Measurements from ENCODE around the gene CACNA1B. TPM values are rescaled to one million over a fixed set of nuclear protein-coding genes. Genes with fewer than 3 reads are reported as not detected.

CACNA1B gene
- total RNA-seq, 1 donor from 2014 or later = 0.07 TPM

DNA sequence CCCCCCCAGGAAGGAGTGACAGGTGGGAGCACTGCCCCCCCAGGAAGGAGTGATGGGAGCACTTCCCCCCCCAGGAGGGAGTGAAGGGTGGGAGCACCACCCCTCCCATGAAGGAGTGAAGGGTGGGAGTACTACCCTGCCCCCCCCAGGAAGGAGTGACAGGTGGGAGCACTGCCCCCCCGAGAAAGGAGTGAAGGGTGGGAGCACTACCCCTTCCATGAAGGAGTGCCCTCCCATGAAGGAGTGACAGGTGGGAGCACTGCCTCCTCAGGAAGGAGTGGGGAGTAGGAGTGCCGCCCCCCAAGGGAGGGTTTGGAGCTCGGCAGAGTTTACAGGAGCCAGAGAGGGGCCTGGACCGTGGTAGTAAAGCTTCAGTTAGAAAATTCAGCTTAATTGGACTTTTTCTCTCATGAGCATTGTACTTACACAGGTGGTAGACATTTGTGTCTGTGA, 100.7 kb downstream of the CACNA1B start:
- no peak for DNase-seq (ENCODE audit: low read depth, low spot score)

DNA sequence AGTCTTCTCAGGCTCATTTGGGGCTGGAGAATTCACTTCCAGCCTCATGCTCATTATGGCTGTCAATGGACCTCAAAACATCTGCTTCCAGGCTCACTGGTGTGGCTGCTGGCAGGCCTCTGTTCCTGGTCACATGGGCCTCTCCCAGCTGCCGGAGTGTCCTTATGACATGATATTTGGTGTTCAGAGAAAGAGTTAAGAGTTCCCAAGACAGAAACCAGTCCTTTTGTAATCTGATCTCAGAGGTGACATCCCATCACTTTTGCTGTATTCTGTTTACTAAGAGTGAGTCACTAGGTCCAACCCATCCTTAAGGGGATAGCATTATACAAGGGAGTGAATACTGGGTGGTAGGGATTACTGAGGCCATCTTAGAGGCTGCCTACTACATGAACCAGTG, 104.6 kb downstream of the CACNA1B start:
- DNase-seq (ENCODE audit: low read depth, low spot score) = no peak

DNA sequence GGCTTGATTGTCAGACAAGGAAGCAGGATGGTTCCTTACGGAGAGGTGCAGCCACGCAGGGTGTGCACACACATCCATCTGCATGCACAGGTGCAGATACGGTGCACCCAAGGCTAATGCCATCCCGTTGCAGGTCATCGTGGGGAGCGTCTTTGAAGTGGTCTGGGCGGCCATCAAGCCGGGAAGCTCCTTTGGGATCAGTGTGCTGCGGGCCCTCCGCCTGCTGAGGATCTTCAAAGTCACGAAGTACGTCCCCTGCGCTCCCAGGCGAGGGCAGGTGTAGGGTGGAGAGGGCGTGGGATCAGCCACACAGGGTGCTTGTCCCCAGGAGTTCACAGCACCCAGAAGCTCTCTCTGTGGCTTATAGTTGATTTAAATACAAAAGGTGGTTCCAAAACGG, 106.4 kb downstream of the CACNA1B start:
- no peak for DNase-seq (ENCODE audit: low read depth, low spot score)

DNA sequence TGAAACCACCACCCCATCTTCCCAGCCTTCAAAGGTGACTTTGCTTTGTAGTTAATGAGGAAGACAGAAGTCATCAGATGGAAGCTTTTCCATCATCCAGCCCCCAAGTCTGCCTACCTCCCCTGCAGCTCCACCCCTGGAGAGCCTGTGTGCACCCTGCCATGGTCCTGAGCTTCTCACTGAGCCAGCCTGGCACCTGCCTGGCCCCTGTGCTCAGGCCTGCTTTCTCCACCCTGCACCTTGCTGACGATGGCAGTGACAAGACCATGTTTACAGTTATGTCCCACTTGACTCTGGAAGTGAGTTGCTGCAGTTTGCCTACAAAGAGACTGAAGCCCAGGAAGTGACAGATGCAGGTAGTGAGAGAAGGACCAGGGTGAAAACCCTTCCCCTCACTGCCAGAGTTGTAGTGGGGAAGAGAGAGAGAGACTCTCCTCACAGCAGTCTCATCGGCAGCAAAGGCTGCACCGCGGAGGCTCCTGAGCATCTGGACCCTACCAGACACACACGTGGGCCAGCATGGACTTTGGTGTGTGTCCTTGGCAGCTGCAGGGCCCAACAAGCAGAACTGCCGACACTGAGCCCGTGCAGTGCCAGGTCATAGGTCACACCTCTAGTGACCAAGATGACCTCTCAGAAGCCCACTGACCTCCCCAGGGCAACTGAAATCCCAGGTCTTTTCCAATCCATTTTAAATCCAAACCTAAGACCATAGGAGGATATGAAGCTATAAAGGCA, 107.1 kb downstream of the CACNA1B start:
- DNase-seq (ENCODE audit: low read depth, low spot score) = no peak

DNA sequence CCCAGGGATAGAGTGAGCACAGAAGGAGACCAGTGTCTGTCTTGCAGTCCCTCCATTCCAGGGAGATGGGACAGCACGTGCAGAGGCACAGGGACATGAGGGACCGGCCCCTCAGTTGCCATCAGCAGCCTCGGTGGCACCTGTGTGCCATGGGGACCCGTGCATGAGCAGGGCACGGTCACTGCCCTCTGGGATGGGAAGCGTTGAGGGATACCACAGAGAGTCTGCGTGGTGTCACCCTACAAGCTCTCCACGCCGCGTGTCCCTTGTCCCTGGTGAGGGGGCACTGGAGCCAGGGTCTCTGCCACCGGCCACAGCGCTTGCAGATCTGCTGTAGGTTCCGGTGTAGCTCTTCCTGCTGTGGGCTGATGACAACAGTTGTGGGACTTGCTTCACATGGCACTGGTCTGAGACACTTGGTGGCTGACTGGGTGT, 108.1 kb downstream of the CACNA1B start:
- DNase-seq (ENCODE audit: low read depth, low spot score) = no peak

DNA sequence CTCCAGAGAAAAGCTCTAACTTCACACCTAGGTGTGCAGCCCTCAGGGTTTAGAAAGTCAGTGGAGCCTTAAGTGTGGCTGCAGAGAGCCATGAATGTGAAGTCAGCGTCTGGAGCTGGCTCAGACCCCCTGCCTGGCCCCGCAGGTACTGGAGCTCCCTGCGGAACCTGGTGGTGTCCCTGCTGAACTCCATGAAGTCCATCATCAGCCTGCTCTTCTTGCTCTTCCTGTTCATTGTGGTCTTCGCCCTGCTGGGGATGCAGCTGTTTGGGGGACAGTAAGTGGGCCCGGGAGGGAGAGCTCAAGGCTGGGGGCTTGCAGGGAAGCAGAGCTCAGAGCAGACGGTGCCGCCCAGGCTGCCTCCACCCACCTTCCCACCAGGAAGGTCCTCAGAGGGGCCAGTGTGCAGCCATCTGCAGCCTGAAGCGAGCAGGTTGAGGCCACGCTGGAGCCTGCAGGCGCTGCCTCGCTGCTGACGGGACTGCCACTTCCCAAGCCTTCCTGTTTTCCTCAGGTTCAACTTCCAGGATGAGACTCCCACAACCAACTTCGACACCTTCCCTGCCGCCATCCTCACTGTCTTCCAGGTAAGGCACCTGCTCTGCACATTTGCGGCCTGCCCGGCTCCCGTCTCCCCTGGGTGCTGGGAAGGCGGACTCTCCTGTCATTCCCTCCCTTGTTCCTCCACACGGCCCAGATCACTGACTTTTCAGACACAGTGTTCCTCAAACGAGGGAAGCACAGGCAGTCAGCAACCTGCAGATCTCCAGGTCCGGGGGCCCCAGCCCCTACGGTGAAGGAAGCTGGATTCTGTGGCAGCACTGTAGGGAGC, 108.9 kb downstream of the CACNA1B start:
- DNase-seq (ENCODE audit: low read depth, low spot score) = no peak

DNA sequence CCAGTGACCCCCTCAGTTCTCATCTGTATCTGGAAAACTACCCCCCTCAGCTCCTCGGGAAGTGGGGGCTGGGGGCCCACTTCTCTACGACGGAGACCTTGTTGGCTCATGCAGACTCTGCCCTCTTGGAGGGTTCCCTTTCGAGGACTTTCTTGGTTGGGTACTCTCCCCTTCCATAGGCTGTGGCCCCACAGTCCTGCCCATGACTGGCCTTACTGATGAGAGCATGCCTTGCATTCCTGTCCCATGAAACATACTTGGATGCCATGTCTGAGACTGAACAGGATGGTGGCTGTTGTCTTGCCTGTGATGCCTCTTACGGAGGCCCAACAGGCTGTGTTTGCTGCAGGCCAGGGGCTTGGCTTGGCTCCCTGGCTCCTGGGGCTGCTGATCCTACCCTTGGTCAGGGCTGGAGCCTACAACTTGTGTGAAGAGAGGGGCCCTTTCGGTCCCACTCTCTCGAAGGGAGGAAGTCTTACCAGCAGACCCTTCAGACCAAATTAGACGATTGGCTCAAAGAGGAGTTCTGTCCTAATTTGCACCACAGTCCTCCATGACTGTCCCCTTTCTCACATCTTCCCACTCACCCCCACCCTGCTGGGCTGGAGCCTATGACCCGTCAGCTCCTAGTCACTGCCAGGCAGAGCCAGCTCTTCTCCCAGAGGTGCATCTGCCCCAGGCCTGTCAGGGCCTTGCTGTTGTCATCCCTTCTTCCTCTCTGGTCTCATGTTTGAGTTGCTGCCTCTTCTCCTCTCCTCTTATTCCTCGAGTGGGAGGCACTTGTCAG, 109.9 kb downstream of the CACNA1B start:
- DNase-seq (ENCODE audit: low read depth, low spot score) = no peak

DNA sequence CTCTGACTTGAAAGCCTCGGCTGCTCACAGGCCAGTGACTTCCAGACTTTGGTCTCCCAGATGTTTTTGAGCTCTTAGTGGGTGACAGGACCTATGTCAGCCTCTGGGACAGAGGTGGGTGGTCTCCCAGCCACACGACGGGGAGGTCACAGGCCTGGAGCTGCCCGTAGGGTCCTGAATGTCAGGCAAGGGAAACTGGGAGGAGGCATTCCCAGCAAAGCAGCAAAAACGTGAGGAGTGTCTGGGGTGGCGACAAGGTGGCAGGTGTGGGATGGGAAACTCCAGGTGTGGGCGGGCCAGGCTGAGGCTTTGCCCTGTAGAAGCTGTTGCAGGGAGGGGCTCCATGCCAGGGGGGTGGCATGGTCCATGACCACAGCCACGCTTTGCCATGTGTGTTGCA, 110.5 kb downstream of the CACNA1B start:
- no peak for DNase-seq (ENCODE audit: low read depth, low spot score)

DNA sequence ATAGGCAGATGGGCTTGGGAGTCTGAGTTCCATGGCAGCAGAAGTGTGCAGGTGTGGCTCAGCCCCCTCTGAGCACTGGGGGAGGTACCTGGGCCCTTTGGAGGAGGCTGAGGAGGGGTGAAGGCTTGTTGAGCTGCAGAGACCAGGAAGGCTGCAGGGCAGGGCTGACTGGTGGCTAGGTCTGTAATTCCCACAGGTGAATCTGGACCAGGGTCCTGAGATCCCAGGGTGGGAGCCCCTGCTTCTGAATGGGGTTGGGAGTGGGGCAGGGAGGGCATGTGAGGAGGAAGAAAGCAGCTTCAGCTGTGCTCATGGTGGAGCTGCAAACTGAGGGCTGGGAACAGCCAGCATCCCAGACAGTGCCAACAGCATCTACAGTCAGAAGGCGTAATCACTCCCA, 111.1 kb downstream of the CACNA1B start:
- no peak for DNase-seq (ENCODE audit: low read depth, low spot score)

DNA sequence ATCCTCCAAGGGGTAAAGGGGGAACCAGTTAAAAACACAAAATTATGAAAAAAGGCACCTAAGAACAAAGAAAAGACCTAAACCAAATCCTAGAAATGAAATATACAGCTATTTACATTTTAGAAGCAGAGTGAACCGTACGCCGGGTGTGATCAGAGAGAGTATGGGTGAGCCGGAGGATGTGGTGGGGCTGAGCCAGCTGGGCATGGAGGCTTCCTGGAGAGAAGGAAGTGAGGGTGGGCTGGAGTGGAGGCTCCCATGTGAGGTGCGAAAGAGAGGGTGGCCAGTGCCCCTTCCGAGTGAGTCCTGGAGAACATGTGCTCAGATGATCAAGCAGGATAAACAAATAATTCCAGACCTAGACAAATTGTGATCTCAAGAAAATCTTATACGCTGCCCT, 111.6 kb downstream of the CACNA1B start:
- DNase-seq (ENCODE audit: low read depth, low spot score) = no peak

DNA sequence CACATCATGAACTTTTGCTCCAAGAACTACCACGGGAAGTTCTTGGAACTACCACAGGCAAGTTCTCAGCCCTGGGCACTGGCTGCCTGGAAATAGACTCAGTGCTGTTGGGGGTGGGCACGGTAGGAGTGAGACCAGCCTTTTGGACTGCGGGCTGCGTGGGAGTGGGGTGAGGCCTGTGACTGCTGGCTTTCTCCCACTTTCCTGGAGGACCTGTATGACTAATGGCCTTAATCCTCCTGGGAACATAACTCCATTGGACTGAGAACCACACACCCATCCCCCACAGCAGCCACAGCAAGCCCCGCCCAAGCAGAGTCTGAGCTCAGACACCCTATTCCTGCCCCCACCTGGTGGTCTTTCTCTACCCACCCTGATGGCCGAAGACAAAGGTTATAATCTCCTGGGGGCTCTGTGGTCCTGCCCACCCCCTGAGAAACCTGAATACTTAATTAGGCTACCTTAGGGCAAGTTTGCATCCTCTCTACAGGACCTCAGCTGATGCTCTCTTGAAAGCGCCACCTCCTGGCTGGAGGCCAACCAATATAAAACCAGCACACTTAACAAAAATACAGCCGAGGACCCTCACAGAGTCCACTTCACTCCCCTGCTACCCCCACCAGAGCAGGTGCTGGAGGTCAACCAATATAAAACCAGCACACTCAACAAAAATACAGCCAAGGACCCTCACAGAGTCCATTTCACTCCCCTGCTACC, 112.6 kb downstream of the CACNA1B start:
- no peak for DNase-seq (ENCODE audit: low read depth, low spot score)

DNA sequence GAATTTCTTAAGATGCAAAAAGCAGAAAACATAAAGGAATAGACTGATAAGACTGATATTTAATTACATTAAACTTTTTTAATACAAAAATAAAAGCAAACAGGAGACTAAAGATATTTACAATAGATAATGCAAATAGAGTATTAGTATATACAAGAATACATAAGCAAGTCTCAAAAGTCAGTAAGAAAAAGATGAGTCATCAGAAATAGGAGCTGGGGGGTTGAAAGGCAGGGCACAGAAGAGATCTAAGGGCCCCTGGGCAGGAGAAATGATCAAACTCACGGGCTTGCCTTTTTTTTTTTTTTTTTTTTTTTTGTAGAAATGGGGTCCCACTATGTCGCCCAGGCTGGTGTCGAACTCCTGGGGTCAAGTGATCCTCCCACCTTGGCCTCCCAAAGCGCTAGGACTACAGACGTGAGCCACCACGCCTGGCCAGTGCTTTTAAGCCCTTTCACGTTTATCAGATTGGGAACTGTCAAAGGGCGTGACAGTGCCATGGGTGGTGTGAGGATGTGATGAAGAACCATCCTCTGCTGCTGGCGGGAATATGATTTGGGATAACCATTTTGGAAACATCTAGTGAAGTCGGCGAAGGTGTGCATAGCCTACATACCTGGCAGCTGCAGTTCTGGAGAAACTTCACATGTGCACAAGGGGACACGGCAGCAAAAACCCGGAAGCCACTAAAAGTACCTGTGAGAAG, 126.1 kb downstream of the CACNA1B start:
- DNase-seq (ENCODE audit: low read depth, low spot score) = no peak

DNA sequence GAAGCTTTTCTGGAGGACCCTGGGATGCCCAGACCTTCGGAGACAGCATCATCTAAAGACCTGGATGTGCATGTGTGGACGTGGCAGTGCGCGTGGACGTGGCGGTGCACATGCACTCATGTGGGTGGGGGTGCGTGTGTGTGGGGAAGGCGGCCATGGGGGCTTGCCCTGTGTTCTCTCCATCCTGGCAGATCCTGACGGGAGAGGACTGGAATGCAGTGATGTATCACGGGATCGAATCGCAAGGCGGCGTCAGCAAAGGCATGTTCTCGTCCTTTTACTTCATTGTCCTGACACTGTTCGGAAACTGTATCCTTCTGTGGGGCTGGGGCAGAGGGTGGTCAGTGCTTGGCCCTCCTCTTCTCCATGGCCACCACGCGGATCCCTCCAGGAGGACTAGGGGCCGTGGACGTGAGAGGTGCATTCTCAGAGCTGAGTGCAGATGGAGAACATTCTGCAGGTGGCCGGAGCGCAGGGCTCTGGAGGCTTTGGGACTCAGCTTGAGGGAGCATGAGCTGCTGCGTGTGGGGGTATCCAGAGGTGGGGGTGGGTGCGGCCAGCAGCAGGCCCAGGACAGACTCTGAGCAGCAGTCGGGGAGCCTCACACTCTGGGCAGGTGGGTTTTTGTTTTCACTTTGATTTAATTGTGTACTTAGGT, 129.1 kb downstream of the CACNA1B start:
- no peak for DNase-seq (ENCODE audit: low read depth, low spot score)

DNA sequence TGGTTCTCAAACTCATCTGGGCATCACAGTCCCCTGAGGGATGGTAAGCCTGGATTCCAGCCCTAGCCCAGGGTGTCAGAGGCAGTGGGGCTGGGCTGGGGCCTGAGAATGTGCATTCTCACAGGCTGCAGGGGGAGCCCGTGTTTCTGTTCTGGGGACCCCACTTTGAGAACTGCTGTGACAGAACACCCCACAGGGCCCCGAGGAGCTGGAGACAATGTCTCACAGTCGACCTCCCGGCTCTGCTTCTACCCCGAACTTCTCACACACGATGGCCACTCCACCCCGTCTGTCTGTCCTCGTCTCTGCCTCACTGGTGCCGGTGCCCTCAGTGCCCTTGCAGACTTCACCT, 130.0 kb downstream of the CACNA1B start:
- no peak for DNase-seq (ENCODE audit: low read depth, low spot score)

DNA sequence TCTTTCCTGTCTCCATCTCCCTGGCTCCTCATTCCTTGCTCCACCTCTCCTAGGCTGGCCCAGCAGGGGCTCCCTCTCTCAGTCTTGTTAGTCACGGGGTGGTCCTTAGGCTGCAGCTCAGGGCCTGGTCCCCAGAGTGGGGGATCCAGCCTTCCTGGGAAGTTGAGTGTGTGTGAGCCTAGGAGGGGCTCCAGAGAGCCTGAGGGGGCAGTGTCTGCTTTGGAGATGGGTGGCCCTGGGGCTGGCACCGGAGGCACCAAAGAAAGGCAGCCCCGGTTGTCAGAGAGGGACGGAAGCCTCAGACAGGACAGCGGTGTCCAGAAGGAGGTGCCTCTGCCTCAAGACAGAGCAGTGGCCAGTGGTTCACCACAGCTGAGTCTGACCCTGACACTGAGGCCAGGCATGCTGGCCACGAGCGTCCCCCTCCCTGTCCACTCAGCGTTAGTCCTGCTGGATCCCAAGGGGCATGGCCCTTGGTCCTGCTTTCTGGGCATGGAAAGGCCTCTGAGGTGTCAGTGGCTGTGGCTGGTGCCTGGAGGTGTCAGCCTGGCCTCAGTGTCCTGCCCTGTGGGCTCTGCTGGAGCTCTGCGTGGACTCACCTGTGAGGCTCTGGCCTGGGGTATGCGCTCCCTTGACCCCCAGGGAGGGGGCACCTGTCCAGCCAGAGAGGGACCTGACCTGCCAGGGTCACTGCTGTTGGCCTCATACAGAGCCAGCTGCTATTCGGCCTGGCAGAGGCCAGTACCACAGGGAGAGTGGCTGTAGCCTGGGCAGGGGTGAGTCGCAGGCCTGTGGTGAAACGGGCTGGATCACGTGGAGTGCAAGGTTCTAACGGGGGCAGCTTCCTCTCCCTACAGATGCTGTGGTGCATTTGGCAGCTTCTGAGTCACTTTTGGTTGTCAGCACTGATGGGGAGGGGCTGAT, 130.6 kb downstream of the CACNA1B start:
- no peak for DNase-seq (ENCODE audit: low read depth, low spot score)

DNA sequence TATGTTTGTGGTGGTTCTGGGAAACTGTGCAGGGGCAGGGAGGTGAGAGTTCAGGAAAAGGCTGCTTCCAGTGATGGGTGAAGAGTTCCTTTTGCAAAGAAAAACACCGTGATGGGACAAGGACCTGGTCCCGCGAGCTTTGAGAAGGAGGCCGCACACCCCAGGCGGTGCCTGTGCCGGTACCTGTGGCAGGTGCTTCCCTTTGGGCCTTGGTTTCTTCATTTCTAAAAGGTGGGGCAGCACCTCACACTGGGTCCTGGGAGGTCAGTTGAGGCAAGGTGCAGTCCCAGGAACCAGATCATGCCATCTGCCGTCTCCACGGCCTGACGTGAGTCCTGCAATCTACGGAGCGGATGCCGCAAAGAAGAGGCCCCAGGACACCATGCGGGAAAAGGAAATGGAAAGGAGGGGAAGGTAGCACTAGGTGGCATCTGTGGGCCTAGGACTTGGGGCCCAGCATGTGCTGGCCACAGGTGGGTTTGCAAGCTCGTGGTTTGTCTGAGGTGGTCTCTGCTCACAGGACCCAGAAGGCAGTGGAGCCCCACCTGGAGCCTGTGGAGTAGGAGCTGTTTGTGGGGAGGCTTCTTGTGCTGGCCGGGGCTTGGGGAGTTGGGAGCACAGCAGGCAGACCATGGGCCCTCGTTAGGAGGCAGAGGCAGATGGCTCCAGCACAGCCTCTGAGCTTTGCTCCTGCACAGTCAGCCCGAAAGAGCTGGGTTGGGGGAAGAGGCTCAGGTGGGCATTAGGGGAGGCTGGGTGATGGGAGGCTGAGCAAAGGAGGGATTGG, 131.6 kb downstream of the CACNA1B start:
- DNase-seq (ENCODE audit: low read depth, low spot score) = no peak

DNA sequence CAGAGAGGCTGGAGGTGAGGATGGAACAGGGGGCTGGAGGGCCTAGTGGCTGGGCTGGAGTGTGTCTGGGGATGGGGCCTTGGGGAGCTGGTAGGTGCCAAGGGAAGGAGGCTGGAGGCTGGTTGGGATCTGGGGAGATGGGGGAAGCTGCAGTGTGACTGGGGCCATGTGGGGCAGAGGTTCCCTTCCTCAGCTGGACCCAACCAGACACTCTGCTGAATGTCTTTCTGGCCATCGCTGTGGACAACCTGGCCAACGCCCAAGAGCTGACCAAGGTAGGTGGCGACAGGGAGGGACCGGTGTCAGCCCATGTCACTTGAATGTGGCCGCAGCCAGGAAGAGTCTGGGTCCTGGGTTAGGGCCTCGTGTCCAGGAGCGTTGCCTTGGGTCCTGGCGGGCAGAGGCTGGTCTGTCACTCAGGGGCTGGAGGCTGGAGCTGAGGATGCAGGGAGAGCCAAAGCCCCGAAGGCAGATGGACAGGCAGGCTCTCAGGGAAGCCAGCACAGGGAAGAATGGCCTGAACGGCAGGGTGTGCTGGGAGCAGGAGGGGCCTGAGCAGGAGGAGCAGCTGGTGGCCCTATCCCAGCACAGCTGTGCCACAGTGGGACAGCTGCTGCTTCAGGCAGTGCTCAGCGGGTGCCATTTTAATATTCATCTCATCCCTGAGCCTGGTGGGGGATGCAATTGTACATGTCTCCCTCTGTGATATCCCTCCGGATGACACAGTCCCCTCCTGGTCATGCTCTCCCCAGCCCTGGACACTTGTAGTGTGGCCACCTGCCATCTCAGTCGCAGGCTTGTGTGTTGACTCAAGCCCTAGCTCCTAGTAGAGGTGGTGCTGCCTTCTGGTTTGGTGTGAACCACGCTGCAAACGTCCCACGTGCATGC, 132.5 kb downstream of the CACNA1B start:
- no peak for DNase-seq (ENCODE audit: low read depth, low spot score)

All from pulmonary artery endothelial cell (primary cell).